ENCODE results near the gene JUP.

JUP gene

GRCh38 chr17:41737680-41738023 is 48.9 kb downstream of the JUP start:
- no peak for DNase-seq (ENCODE audit: extremely low spot score)
- ChIA-PET POLR2A (interaction anchor here (0.7 to 3.9 kb wide), 9 partner anchors 46 to 128 kb away, joined by 3 to 24 read pairs (median 5); partner anchors contain the start of genes JUP, KLHL11 and P3H4), CTCF (interaction anchor here (1.0 to 2.0 kb wide), 13 partner anchors 48 to 125 kb away, joined by 3 to 15 read pairs (median 6); partner anchors contain the start of genes JUP and P3H4)
- TF ChIP-seq CTBP1 (IDR thresholded peaks at IDR 0.05; ENCODE audit: borderline replicate concordance) (no peak), SUZ12 (IDR thresholded peaks at IDR 0.05) (no peak), HDGF (IDR thresholded peaks at IDR 0.05; ENCODE audit: borderline replicate concordance) (no peak), TARDBP (IDR thresholded peaks at IDR 0.05) (no peak), LEF1 (IDR thresholded peaks at IDR 0.05; ENCODE audit: borderline replicate concordance) (no peak), L3MBTL2 (conservative IDR thresholded peaks at IDR 0.05) (no peak), ZNF384 (IDR thresholded peaks at IDR 0.05) (no peak), ELF4 (IDR thresholded peaks at IDR 0.05) (no peak), SP1 (IDR thresholded peaks at IDR 0.05) (no peak), FOXM1 (IDR thresholded peaks at IDR 0.05; ENCODE audit: borderline replicate concordance) (no peak), ARNT (IDR thresholded peaks at IDR 0.05) (no peak), FOXK2 (IDR thresholded peaks at IDR 0.05) (no peak)
- TF ChIP-seq, protein P1, sequence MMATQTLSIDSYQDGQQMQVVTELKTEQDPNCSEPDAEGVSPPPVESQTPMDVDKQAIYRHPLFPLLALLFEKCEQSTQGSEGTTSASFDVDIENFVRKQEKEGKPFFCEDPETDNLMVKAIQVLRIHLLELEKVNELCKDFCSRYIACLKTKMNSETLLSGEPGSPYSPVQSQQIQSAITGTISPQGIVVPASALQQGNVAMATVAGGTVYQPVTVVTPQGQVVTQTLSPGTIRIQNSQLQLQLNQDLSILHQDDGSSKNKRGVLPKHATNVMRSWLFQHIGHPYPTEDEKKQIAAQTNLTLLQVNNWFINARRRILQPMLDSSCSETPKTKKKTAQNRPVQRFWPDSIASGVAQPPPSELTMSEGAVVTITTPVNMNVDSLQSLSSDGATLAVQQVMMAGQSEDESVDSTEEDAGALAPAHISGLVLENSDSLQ (IDR thresholded peaks at IDR 0.05) = no peak

- CTCF ChIA-PET = interaction anchor here (0.7 to 2.0 kb wide), 15 partner anchors 48 to 285 kb away, joined by 3 to 15 read pairs (median 5); partner anchors contain the start of genes JUP and P3H4
- POLR2A ChIA-PET = interaction anchor here (0.7 to 3.9 kb wide), 11 partner anchors 19 to 128 kb away, joined by 3 to 24 read pairs (median 4); partner anchors contain the start of genes JUP, KLHL11 and P3H4
- DNase-seq (ENCODE audit: extremely low spot score) = no peak
- TF ChIP-seq, protein P1 (IDR thresholded peaks at IDR 0.05) = no peak
- TF ChIP-seq FOXK2 (IDR thresholded peaks at IDR 0.05) (no peak), BHLHE40 (IDR thresholded peaks at IDR 0.05; ENCODE audit: borderline replicate concordance) (no peak), FOXA1 (IDR thresholded peaks at IDR 0.05) (no peak), FOXM1 (IDR thresholded peaks at IDR 0.05; ENCODE audit: borderline replicate concordance) (no peak)
These were observed 49.4 kb downstream of the JUP start for GRCh38 chr17:41736983-41737679.

DNA sequence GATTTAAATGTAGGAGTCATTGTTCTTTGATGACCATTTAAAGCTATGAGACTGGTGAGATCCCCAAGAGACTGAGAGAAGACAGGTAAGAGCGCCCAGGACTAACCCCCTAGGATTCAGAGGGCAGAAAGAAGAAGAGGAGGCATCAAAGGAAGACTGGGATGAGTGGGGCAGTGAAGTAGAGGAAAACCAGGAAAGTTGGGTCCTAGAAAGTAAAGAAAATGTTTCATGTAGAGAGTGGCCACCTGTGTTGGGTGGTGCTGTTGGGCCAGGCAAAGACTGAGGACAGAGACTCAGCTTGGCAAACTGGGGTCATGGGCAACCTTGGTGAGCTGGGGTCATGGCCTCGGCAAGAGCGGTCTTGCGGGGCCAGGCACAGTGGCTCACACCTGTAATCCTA is 50.8 kb downstream of the JUP start:
- no peak for TF ChIP-seq L3MBTL2 (conservative IDR thresholded peaks at IDR 0.05)
- TF ChIP-seq NFRKB (IDR thresholded peaks at IDR 0.05) = no peak
- TF ChIP-seq SUZ12 (IDR thresholded peaks at IDR 0.05) = no peak
- TF ChIP-seq SP1 (IDR thresholded peaks at IDR 0.05) = no peak
- no peak for TF ChIP-seq ARNT (IDR thresholded peaks at IDR 0.05)
- TF ChIP-seq FOXK2 (IDR thresholded peaks at IDR 0.05) = no peak
- no peak for TF ChIP-seq BHLHE40 (IDR thresholded peaks at IDR 0.05; ENCODE audit: borderline replicate concordance)
- TF ChIP-seq FOXA1 (IDR thresholded peaks at IDR 0.05) = no peak
- no peak for TF ChIP-seq LEF1 (IDR thresholded peaks at IDR 0.05; ENCODE audit: borderline replicate concordance)
- no peak for TF ChIP-seq CTBP1 (IDR thresholded peaks at IDR 0.05; ENCODE audit: borderline replicate concordance)
- TF ChIP-seq HDGF (IDR thresholded peaks at IDR 0.05; ENCODE audit: borderline replicate concordance) = no peak
- TF ChIP-seq FOXM1 (IDR thresholded peaks at IDR 0.05; ENCODE audit: borderline replicate concordance) = no peak
- TF ChIP-seq, protein P1 (IDR thresholded peaks at IDR 0.05) = no peak
- TF ChIP-seq TARDBP (IDR thresholded peaks at IDR 0.05) = no peak
- TF ChIP-seq ZNF384 (IDR thresholded peaks at IDR 0.05) = no peak
- no peak for TF ChIP-seq ELF4 (IDR thresholded peaks at IDR 0.05)
- CTCF ChIA-PET = interaction anchor here (0.6 to 1.6 kb wide), 5 partner anchors 51 to 159 kb away, joined by 3 to 5 read pairs (median 3); partner anchors contain the start of genes JUP and P3H4

DNA sequence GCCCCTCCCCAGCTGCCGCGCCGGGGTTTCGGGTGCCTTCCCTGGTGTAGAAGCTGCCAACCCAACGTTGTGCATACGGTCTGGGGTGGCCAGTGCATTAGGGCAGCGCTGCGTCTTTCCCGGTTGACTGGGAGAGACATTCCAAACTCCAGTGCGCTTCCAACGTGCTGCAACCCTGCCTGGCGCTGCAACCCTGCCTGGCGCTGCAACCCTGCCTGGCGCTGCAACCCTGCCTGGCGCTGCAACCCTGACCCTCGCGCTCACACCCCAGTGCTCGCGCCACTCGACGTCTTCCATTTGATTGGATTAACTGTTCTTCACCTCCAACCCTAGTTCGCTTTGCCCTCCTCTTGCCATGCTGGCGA is 51.6 kb downstream of the JUP start:
- no peak for TF ChIP-seq ELF4 (IDR thresholded peaks at IDR 0.05)
- no peak for TF ChIP-seq HDGF (IDR thresholded peaks at IDR 0.05; ENCODE audit: borderline replicate concordance)
- TF ChIP-seq BHLHE40 (IDR thresholded peaks at IDR 0.05; ENCODE audit: borderline replicate concordance) = no peak
- no peak for TF ChIP-seq FOXK2 (IDR thresholded peaks at IDR 0.05)
- TF ChIP-seq ARNT (IDR thresholded peaks at IDR 0.05) = no peak
- no peak for TF ChIP-seq LEF1 (IDR thresholded peaks at IDR 0.05; ENCODE audit: borderline replicate concordance)
- TF ChIP-seq NFRKB (IDR thresholded peaks at IDR 0.05) = no peak
- TF ChIP-seq SUZ12 (IDR thresholded peaks at IDR 0.05) = no peak
- DNase-seq (ENCODE audit: extremely low spot score) = no peak
- ChIA-PET POLR2A (interaction anchor here (1.0 to 3.9 kb wide), 7 partner anchors 46 to 232 kb away, joined by 3 to 24 read pairs (median 4); partner anchors contain the start of genes CNP, EIF1, JUP and ODAD4), CTCF (interaction anchor here (0.6 to 1.6 kb wide), 4 partner anchors 39 to 151 kb away, joined by 3 to 5 read pairs (median 4); partner anchors contain the start of genes JUP and P3H4)

More for the DNA sequence above, 50.8 kb downstream of the JUP start:
- no peak for DNase-seq (ENCODE audit: extremely low spot score)
- POLR2A ChIA-PET = interaction anchor here (3.1 to 3.9 kb wide), 2 partner anchors 47 to 66 kb away, joined by 20 to 24 read pairs; partner anchors contain the start of gene EIF1

DNA sequence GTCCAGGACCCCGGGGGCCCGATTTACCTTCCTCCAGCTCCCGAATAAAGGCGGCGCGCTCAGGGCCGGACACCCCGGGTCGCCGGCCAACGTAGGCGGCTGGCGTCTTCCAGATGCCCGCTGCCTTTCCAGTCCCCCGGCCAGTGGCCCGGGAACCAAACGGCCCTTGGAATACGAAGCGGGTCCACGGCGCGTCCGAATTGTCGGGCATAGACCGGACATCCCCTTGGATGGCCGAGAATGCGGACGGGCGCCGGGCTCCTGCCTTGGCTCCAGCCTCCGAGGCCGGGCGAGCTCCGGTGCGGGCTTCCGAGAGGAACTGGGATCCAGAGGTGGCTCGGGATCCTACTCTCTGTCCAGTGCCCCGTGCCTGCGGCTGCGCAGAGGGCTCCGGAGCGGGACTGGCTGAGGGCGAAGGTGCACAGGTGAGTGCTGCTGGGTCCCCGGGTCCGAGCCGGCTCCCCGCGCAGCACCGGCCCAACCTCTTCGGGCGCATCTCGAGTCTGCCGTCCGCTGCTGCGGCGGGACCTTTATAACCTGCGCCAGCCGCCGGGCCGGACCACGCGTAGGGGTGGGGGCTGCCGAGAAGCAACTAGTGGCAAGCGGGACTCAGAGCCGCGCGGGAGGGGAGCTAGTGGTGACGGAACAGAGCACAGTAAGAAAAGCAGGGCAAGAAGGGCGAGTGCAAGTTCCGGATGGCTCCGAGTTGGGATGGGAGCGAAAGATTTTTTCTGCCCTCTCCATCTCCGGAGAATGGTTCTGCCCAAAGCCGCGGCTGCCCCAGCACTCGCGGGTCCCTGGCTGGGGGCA is 52.2 kb downstream of the JUP start, which contains the start of gene HAP1:
Gene HAP1, minus strand, starts transcription at position 505 of the 810 bp plus-strand sequence. Its CDS starts 9 bp downstream, at position 496.
- TF ChIP-seq NFRKB (IDR thresholded peaks at IDR 0.05) (no peak), SUZ12 (IDR thresholded peaks at IDR 0.05) (no peak), FOXA1 (IDR thresholded peaks at IDR 0.05) (no peak), L3MBTL2 (conservative IDR thresholded peaks at IDR 0.05) (no peak), BHLHE40 (IDR thresholded peaks at IDR 0.05; ENCODE audit: borderline replicate concordance) (peak; percentile 93), CTBP1 (IDR thresholded peaks at IDR 0.05; ENCODE audit: borderline replicate concordance) (peak; percentile 66; the same call in 1 of the 2 replicates)
- ChIA-PET CTCF (interaction anchor here (1.0 to 1.6 kb wide), 2 partner anchors 38 to 77 kb away, joined by 4 to 5 read pairs; partner anchors contain the start of gene P3H4), POLR2A (interaction anchor here (0.6 to 3.9 kb wide), 17 partner anchors 20 to 233 kb away, joined by 3 to 24 read pairs (median 3); partner anchors contain the start of genes CNP, EIF1, JUP and KLHL11)
- peak; percentile 83 for DNase-seq (ENCODE audit: extremely low spot score)
